Mesenteric fat pad (tissue), 1 donor: ENCODE measurements around the gene DOLPP1. TPM values are rescaled to one million over a fixed set of nuclear protein-coding genes. Genes with fewer than 3 reads are reported as not detected.
A peak's percentile ranks its signal among the peaks of the same experiment; 100 is the strongest.
"Not testable (repeated sequence)": the region's sequence is repeated elsewhere in the genome, so short reads cannot be mapped to it uniquely, and the experiment has no call there.

Experiments used
- DNase-seq: peaks from one replicate; pipeline ENCODE4 v3.0.0-alpha.2; 2020; ENCODE audit warnings: low spot score
- total RNA-seq: library from RNA; stranded (reverse); fragmentation: NEBNext Ultra II Directional; extraction: Animal tissue kit (Norgen Biotek cat#: 25700); gene quantifications from one replicate; pipeline ENCODE4 v1.2.1, GENCODE V29; 2021
- donor health status: DM: yes; HTN: yes; CAD: no.

Gene DOLPP1
- total RNA-seq, 1 donor from 2014 or later, result 10.4 TPM

GRCh38 chr9:129109952-129110739 lies 29.2 kb downstream of the DOLPP1 start:
- DNase-seq, result no peak

- peak; percentile 99 for DNase-seq
Observed at GRCh38 chr9:129110740-129111527, 30.0 kb downstream of the DOLPP1 start, which contains the start of the genes CRAT and PTPA. Gene CRAT, minus strand, starts transcription at chr9:129110793. Its CDS starts 284 bp downstream, at chr9:129110509. Gene PTPA, plus strand, starts transcription at chr9:129111415. Its CDS starts 186 bp downstream, at chr9:129111601.

- no peak for DNase-seq
Observed at GRCh38 chr9:129111528-129112151, 30.7 kb downstream of the DOLPP1 start.

- DNase-seq, result not testable (repeated sequence)
Observed at GRCh38 chr9:129112526-129112925, 31.6 kb downstream of the DOLPP1 start.

GRCh38 chr9:129113645-129114304 lies 32.9 kb downstream of the DOLPP1 start:
- DNase-seq, result no peak

- no peak for DNase-seq
Observed at GRCh38 chr9:129118799-129119198, 37.9 kb downstream of the DOLPP1 start.

- DNase-seq, result no peak
Observed at GRCh38 chr9:129121483-129121882, 40.6 kb downstream of the DOLPP1 start.

- DNase-seq, result no peak
Observed at GRCh38 chr9:129122133-129122532, 41.2 kb downstream of the DOLPP1 start.

- DNase-seq, result not testable (repeated sequence)
Observed at GRCh38 chr9:129122976-129123375, 42.1 kb downstream of the DOLPP1 start.

GRCh38 chr9:129124506-129125069 lies 43.7 kb downstream of the DOLPP1 start:
- DNase-seq, result no peak

GRCh38 chr9:129125478-129125877 lies 44.6 kb downstream of the DOLPP1 start:
- DNase-seq, result no peak

- no peak for DNase-seq
Observed at GRCh38 chr9:129126749-129127618, 46.1 kb downstream of the DOLPP1 start.

- no peak for DNase-seq
Observed at GRCh38 chr9:129128689-129129088, 47.8 kb downstream of the DOLPP1 start.

- not testable (repeated sequence) for DNase-seq
Observed at GRCh38 chr9:129130271-129130670, 49.4 kb downstream of the DOLPP1 start.

GRCh38 chr9:129130791-129131190 lies 49.9 kb downstream of the DOLPP1 start:
- DNase-seq, result no peak

- no peak for DNase-seq
Observed at GRCh38 chr9:129131300-129132145, 50.6 kb downstream of the DOLPP1 start.

- no peak for DNase-seq
Observed at GRCh38 chr9:129133082-129133481, 52.2 kb downstream of the DOLPP1 start.

- DNase-seq, result no peak
Observed at GRCh38 chr9:129135476-129135875, 54.6 kb downstream of the DOLPP1 start.
